Peyer's patch (tissue), 4 donors: Measurements from ENCODE around the gene EOMES. TPM values are rescaled to one million over a fixed set of nuclear protein-coding genes. Genes with fewer than 3 reads are reported as not detected.

ENCODE experiments used
- DNase-seq, 3 donors: peaks; one replicate each; pipeline ENCODE4 v3.0.0-alpha.2; 2017 to 2019
- H3K27ac ChIP-seq, 4 donors: fragments of 200-600 bp; sonication (generic); one replicate each; pipeline ENCODE4 v1.5.1; 2016 to 2019
- H3K27me3 ChIP-seq, 2 donors: fragments of 200-600 bp; sonication (generic); one replicate each; pipeline ENCODE4 v1.5.1; 2019
- H3K36me3 ChIP-seq, 3 donors: fragments of 200-600 bp; sonication (generic); one replicate each; pipeline ENCODE4 v1.5.1; 2016 to 2019
- H3K4me1 ChIP-seq, 4 donors: fragments of 200-600 bp; sonication (generic); one replicate each; pipeline ENCODE4 v1.5.1; 2016 to 2019
- H3K4me3 ChIP-seq, 4 donors: fragments of 200-600 bp; sonication (generic); 1 replicate in 3 of 4; 2 replicates in 1 of 4; pipeline ENCODE4 v1.5.1; 2016 to 2019; ENCODE audit warnings: mild to moderate bottlenecking in 1 of 4
- H3K9me3 ChIP-seq, 4 donors: fragments of 200-600 bp; sonication (generic); one replicate each; pipeline ENCODE4 v1.5.1; 2016 to 2019; ENCODE audit warnings: mild to moderate bottlenecking in 1 of 4
- POLR2A ChIP-seq, 2 donors: fragments of 450-650 bp; IDR thresholded peaks; one replicate each; pipeline ENCODE4 v1.5.1; 2017; ENCODE audit warnings: antibody characterized with exemption in 2 of 2, mild to moderate bottlenecking in 2 of 2, moderate library complexity in 2 of 2
- total RNA-seq, 4 donors: library from RNA; depleted of rRNA; stranded (reverse); fragments of >200 nt; gene quantifications; one replicate each; pipeline ENCODE4 v1.1.0, GENCODE V29; 2016
- TF ChIP-seq, protein P1 (sequence below), 6 experiments: fragments of 450-650 bp in 4 of 6; fragments of 200-600 bp in 2 of 6; sonication (generic) in 1 of 6; IDR thresholded peaks; one replicate each; pipeline ENCODE4 v1.5.1; 2017 to 2019; ENCODE audit warnings: antibody characterized with exemption in 6 of 6, mild to moderate bottlenecking in 3 of 6, moderate library complexity in 1 of 6

Gene EOMES
- total RNA-seq, 4 donors from 2014 or later = 0.70 TPM; not detected in 3

DNA sequence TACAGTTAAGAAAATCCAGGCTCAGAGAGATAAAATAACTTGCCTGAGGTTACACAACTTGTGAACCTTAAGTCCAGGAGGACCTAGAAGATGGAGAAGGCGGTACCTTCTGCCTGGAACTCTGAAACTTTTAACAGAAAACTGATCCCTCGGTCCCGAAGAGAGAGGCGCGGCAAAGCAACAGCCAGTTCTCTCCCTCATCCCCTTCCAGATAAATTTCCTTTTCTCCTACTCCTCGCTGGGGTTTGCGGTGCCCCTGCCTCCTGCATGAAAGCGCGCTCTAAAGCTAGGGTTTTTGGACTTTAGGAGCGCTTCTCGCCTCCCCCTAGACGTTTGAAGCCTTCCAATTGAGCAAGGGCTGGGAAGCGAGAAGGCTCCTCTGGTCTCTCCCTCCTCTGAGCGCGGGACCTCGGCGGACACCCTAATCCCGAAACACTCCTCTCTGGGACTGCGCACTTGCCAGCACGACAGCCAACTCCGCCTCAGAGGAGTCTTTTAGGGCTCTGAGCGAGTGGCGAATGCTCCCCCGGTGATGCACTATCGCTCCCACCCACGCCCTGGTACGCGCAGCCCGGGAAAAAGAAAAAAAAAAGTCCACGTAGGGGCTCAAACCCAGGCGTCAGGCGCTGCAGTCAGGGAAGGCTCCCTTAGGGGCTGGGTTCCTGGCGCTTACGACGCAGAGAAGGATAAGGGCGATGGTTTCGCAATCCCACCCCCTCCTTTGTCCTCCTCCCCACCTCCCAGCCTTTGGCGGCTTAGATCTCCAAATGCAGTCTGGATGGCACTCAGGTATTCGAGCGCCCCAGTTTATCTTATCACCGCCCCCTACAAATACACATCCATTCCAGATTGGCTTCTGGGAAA is 7.9 kb upstream of the EOMES start:
- no peak for DNase-seq
- H3K27ac ChIP-seq = no peak overlapping the region
- H3K27me3 ChIP-seq = peaks cover 0 to 22% of the 10 kb centered on the region in 2 donors
- TF ChIP-seq, protein P1, sequence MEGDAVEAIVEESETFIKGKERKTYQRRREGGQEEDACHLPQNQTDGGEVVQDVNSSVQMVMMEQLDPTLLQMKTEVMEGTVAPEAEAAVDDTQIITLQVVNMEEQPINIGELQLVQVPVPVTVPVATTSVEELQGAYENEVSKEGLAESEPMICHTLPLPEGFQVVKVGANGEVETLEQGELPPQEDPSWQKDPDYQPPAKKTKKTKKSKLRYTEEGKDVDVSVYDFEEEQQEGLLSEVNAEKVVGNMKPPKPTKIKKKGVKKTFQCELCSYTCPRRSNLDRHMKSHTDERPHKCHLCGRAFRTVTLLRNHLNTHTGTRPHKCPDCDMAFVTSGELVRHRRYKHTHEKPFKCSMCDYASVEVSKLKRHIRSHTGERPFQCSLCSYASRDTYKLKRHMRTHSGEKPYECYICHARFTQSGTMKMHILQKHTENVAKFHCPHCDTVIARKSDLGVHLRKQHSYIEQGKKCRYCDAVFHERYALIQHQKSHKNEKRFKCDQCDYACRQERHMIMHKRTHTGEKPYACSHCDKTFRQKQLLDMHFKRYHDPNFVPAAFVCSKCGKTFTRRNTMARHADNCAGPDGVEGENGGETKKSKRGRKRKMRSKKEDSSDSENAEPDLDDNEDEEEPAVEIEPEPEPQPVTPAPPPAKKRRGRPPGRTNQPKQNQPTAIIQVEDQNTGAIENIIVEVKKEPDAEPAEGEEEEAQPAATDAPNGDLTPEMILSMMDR (IDR thresholded peaks at IDR 0.05) = no peak
- TF ChIP-seq POLR2A (IDR thresholded peaks at IDR 0.05) = no peak
- no peaks in the 10 kb centered on the region for H3K36me3 ChIP-seq
- H3K9me3 ChIP-seq = no peaks in the 10 kb centered on the region
- H3K4me1 ChIP-seq = peaks cover 0 to 19% (median 0%) of the 10 kb centered on the region in 4 donors
- H3K4me3 ChIP-seq = peak overlapping the region in 1 of 4 donors; percentile 4

DNA sequence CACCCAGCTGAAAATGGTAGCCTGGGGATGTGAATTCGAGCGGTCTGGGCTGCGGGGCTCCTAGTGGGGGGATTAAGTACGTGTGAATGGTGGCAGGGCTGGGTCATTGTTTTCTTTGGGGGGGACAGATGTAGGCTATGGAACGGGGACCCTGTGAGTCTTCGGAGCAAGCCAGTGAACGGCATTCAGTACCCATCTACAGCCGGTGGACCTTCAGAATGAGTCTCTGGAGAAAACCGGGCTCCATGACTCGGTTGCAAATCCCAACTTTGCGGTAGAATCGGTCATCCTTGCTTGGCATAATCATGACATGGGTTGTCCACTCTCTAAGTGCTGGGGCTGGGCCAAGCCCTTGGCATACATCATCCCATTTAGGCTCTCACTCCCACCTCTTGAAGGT is 7.2 kb upstream of the EOMES start:
- Histone ChIP-seq H3K9me3 (no peaks in the 10 kb centered on the region), H3K36me3 (no peaks in the 10 kb centered on the region), H3K27me3 (peaks cover 0 to 29% of the 10 kb centered on the region in 2 donors), H3K4me3 (no peak overlapping the region), H3K4me1 (peaks cover 0 to 19% (median 0%) of the 10 kb centered on the region in 4 donors), H3K27ac (no peak overlapping the region)
- DNase-seq = no peak
- TF ChIP-seq, protein P1 (IDR thresholded peaks at IDR 0.05) = no peak
- no peak for TF ChIP-seq POLR2A (IDR thresholded peaks at IDR 0.05)

DNA sequence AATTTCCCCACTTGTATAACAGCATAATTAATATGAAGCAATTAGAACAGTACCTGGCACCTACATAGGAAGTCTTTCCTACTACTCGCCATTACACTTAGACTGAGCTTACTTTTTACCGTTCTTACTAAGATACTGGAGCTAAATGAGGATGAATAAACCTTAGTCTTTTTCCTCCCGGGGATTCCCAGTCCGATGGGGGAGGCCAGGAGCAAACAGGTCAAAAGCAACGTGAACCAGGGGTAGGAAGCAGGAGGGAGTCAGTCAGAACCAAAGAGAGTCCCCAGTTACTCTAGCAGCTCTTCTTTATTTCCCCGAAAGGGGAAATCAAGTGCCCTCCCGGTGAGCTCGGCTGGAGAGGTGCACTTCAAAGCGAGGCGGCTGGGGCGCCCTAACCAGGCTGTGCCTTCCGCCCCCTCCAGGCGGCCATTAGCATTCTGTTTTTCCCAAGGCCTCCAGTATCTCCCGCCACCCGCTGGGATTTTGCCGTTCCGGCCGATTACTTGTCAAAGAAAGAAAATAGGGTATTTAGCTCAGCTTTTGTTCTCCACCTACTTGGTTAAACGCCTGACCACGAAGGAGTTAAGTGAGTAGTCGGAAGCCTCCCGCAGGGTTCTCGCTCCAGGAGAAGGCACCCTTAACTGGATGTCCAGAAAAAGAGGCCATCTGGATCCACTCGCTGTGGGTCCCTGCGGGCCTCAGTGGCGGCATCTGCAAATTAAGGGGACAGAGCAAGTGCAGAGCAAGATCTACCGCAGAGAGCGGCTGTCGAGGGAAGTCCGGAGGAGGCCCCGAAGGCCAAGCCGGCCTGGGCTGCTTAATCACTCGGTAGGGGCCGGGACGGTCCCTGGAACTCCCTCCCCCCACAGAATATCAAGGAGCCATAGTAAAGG is 6.3 kb upstream of the EOMES start:
- Histone ChIP-seq H3K27me3 (peaks cover 0 to 38% of the 10 kb centered on the region in 2 donors), H3K4me3 (no peak overlapping the region), H3K9me3 (no peaks in the 10 kb centered on the region), H3K4me1 (peaks cover 0 to 27% (median 0%) of the 10 kb centered on the region in 4 donors), H3K27ac (no peak overlapping the region), H3K36me3 (no peaks in the 10 kb centered on the region)
- no peak for DNase-seq
- TF ChIP-seq POLR2A (IDR thresholded peaks at IDR 0.05) = no peak
- TF ChIP-seq, protein P1 (IDR thresholded peaks at IDR 0.05) = no peak

DNA sequence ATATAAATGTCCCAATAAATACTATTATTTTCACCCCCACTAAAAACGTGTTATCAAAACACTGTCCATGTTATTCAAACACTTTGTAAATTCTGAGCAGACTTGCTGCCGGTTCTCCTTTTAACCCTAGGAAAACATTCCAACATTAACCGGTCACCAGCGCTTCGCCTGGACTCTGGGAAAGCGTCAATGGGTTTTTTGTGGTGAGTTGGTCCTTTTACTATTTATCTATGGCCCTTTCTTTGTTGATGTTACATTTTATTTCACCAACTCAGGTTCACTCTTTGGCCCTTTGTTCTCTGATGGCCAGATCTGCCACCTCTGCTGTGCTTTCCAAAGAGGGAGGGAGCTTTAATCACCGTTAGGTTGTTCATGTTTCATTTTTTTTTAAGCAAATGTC is 4.1 kb upstream of the EOMES start:
- TF ChIP-seq, protein P1 (IDR thresholded peaks at IDR 0.05) = no peak
- TF ChIP-seq POLR2A (IDR thresholded peaks at IDR 0.05) = no peak
- Histone ChIP-seq H3K4me3 (no peak overlapping the region), H3K9me3 (no peaks in the 10 kb centered on the region), H3K4me1 (peaks cover 0 to 48% (median 6%) of the 10 kb centered on the region in 4 donors), H3K27ac (no peak overlapping the region), H3K27me3 (peaks cover 0 to 50% of the 10 kb centered on the region in 2 donors), H3K36me3 (no peaks in the 10 kb centered on the region)
- no peak for DNase-seq

DNA sequence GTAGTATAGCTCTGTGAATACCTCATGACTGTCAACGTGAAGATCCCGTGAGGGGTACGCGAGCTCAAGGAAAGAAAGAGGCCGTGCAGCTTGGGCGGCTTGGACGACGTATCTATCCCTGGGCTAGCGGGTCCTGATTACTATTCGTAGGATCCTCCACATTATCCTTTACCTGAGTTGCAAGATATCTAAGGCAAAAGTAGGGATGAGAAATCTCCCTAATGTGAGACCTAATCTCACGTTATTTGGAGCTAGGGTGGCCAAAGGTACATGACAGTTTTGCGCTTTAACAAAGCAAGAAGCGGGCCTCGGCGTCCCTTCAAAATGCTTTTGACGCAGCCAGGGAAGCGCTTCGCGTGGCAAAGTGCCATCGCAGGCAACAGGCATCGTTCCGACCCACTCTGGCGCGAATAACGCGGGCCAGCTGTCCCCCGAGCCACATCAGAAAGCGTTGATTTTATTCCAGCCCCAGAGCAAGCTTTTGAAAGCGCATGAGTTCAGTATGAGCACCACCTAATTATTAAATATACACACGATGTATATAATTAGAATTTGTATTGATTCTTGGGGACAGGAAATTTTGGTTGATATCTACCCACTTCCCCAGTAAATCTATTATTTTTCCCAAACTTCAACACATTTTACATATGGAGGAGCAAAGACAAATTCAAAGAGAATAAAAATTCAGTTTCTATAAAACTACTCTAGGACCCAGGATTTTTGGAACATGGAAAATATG is 2.5 kb upstream of the EOMES start:
- no peak for TF ChIP-seq POLR2A (IDR thresholded peaks at IDR 0.05)
- TF ChIP-seq, protein P1 (IDR thresholded peaks at IDR 0.05) = no peak
- Histone ChIP-seq H3K36me3 (no peaks in the 10 kb centered on the region), H3K4me3 (no peak overlapping the region), H3K27ac (no peak overlapping the region), H3K9me3 (no peaks in the 10 kb centered on the region), H3K27me3 (peaks cover 0 to 45% of the 10 kb centered on the region in 2 donors), H3K4me1 (peaks cover 0 to 47% (median 9%) of the 10 kb centered on the region in 4 donors)
- DNase-seq = no peak
